Activated CD8-positive, alpha-beta T cell treated with anti-CD3 and anti-CD28 coated beads for 36 hours (primary cell): ENCODE measurements around the gene PRKN. TPM values are rescaled to one million over a fixed set of nuclear protein-coding genes. Genes with fewer than 3 reads are reported as not detected.
"Not testable (repeated sequence)": the region's sequence is repeated elsewhere in the genome, so short reads cannot be mapped to it uniquely, and the experiment has no call there.

ENCODE experiments used
- ATAC-seq: fragments of 200-7000 bp; cut with Tn5 transposase; one replicate; pipeline ENCODE4 v1.10.0; 2021; ENCODE audit warnings: mild to moderate bottlenecking, moderate library complexity
- CTCF ChIA-PET: fragments of 350-600 bp; sonication (Branson Sonifier 250); formaldehyde crosslinking; loops from one replicate; lab custom pipeline; 2021; ENCODE audit warnings: antibody characterized with exemption; lab: Charles Lee
- POLR2A ChIA-PET: fragments of 350-600 bp; sonication (Branson Sonifier 250); formaldehyde crosslinking; loops from one replicate; lab custom pipeline; 2021; ENCODE audit warnings: antibody characterized with exemption; lab: Charles Lee
- DNase-seq: peaks from one replicate; pipeline ENCODE4 v3.0.0-alpha.2; 2020
- H3K27ac Mint-ChIP-seq: one replicate; pipeline ENCODE4 v1.8.0; 2021; ENCODE audit warnings: mild to moderate bottlenecking, mixed read lengths
- H3K27me3 Mint-ChIP-seq: one replicate; pipeline ENCODE4 v1.8.0; 2021; ENCODE audit warnings: mixed read lengths
- H3K36me3 Mint-ChIP-seq: one replicate; pipeline ENCODE4 v1.8.0; 2021; ENCODE audit warnings: low read depth, mixed read lengths
- H3K4me1 Mint-ChIP-seq: one replicate; pipeline ENCODE4 v1.8.0; 2021; ENCODE audit warnings: low read depth, mixed read lengths
- H3K4me3 Mint-ChIP-seq: one replicate; pipeline ENCODE4 v1.8.0; 2021; ENCODE audit warnings: mild to moderate bottlenecking, moderate library complexity, mixed read lengths
- H3K9me3 Mint-ChIP-seq: one replicate; pipeline ENCODE4 v1.8.0; 2021; ENCODE audit warnings: mixed read lengths
- intact Hi-C: fragments of 100-400 bp; cut with micrococcal nuclease; formaldehyde crosslinking; loops from one replicate; pipeline ENCODE4 v1.10.0; 2022
- total RNA-seq, 2 experiments: library from RNA; stranded (reverse); gene quantifications; one replicate each; pipeline ENCODE4 v1.2.3, GENCODE V29; 2021
- TF ChIP-seq, protein P1 (sequence below): fragments of 200-600 bp; IDR thresholded peaks from one replicate; pipeline ENCODE4 v1.8.0; 2022; ENCODE audit warnings: antibody characterized with exemption, mild to moderate bottlenecking

Gene PRKN
- total RNA-seq, 2 experiments from 2014 or later = 1.2 to 1.4 TPM

DNA sequence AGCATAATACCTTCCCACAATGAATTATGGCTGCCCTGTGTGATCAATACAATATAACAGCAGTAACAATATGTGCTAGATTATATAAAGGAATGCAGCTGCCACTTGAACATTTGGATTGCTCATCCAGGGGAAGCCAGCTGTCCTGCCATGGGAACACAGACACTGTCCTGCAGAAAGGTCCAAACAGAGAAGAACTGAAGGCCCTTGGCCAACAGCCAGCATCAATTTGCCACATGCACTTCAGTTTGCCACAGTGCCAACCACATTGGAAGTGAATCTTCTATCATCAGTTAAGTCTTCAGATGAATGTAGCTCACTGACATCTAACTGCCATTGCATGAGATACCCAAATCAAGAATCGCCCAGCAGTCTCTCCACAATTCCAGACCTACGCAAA, 332.4 kb downstream of the PRKN start:
- Mint-ChIP-seq H3K4me1 (no peaks in the 10 kb centered on the region), H3K27ac (no peak overlapping the region), H3K27me3 (no peaks in the 10 kb centered on the region), H3K4me3 (no peak overlapping the region), H3K9me3 (no peaks in the 10 kb centered on the region), H3K36me3 (peaks cover 2% of the 10 kb centered on the region)
- POLR2A ChIA-PET = no interaction called here
- TF ChIP-seq, protein P1, sequence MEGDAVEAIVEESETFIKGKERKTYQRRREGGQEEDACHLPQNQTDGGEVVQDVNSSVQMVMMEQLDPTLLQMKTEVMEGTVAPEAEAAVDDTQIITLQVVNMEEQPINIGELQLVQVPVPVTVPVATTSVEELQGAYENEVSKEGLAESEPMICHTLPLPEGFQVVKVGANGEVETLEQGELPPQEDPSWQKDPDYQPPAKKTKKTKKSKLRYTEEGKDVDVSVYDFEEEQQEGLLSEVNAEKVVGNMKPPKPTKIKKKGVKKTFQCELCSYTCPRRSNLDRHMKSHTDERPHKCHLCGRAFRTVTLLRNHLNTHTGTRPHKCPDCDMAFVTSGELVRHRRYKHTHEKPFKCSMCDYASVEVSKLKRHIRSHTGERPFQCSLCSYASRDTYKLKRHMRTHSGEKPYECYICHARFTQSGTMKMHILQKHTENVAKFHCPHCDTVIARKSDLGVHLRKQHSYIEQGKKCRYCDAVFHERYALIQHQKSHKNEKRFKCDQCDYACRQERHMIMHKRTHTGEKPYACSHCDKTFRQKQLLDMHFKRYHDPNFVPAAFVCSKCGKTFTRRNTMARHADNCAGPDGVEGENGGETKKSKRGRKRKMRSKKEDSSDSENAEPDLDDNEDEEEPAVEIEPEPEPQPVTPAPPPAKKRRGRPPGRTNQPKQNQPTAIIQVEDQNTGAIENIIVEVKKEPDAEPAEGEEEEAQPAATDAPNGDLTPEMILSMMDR = no peak
- CTCF ChIA-PET = no interaction called here
- intact Hi-C loops = no loop called here
- ATAC-seq (no peak), DNase-seq (no peak)

DNA sequence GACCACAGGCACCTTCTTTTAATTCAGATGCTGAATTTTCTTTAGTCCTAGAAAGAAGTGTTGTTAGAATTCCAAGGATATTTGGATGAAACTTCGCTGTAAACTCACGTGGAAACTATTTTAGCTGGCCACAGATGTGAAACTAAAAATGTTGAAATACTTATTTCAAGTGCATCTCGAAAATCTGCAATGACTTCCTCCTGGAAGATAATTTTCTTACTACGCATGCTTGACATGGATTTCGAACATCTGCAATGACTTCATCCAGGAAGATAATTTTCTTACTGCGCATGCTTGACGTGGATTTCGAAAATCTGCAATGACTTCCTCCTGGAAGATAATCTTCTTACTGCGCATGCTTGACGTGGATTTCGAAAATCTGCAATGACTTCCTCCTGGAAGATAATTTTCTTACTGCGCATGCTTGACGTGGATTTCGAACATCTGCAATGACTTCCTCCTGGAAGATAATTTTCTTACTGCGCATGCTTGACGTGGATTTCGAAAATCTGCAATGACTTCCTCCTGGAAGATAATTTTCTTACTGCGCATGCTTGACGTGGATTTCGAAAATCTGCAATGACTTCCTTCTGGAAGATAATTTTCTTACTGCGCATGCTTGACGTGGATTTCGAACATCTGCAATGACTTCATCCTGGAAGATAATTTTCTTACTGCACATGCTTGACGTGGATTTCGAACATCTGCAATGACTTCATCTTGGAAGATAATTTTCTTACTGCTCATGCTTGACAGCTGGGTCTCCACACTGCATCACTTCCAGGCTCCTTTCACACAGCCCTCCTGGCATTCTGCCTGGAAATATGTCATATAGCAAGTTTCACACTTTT, 336.4 kb downstream of the PRKN start:
- DNase-seq, H3K4me1 Mint-ChIP-seq, POLR2A ChIA-PET, CTCF ChIA-PET, ATAC-seq, H3K36me3 Mint-ChIP-seq, H3K27ac Mint-ChIP-seq, H3K9me3 Mint-ChIP-seq, intact Hi-C loops, H3K27me3 Mint-ChIP-seq, H3K4me3 Mint-ChIP-seq: not testable (repeated sequence)

DNA sequence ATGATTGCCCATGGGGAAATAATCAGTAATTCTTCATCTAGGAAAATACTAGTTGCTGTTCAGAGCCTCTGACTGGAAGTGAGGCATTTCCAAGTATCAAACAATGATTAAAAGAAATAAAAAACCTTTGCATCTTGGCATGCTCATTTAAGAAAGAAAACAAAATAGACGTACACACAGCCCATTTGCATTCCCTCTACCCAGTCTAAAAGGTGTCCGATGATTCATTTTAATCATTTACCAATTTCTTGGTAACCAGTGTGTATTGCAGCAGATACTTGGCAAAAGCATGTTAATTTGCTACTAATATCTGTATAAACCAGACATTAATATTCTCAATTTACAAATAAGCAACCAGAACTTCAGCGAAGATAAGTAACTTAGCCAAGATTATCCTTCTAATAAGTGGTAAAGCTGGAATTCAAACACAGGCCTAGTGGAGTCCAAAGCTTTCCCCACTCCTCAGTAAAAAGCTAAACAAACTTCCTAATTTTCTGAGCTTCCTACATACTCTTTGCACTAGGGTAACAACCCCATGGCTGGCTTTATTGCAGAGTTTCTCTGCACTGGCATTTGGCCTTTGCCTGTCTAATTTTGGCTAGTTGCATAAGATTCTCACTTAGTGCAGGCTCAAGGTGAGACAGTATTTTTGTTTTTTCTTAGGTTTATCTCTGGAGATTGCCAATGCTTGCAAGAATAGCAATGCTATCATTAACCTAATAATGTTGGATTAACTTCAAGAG, 338.1 kb downstream of the PRKN start:
- ChIA-PET POLR2A (no interaction called here), CTCF (no interaction called here)
- ATAC-seq = no peak
- Mint-ChIP-seq H3K4me3 (no peak overlapping the region), H3K27ac (no peak overlapping the region), H3K27me3 (no peaks in the 10 kb centered on the region), H3K36me3 (no peaks in the 10 kb centered on the region), H3K4me1 (no peaks in the 10 kb centered on the region), H3K9me3 (no peaks in the 10 kb centered on the region)
- intact Hi-C loops = no loop called here
- DNase-seq = no peak
- TF ChIP-seq, protein P1 = no peak

DNA sequence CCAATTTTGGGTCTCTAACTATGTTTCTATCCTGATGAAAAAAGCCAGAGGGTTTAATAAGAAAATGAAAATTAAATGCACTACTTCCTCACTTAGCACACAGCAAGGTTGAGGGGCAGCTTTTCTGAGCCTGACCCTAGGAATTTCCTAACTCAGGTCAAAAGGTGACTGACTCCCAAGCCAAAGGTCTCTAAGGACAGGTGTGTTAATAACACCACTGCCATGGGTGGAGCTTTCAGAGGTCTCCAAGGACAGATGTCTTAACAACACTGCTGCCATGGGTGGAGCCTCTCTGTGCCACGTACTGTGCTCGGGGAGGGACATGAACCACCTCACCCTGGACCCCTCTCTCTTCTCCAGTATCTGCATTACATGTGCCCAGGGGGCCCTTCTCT, 339.2 kb downstream of the PRKN start:
- TF ChIP-seq, protein P1 = no peak
- ChIA-PET CTCF (no interaction called here), POLR2A (no interaction called here)
- Mint-ChIP-seq H3K4me3 (no peak overlapping the region), H3K27me3 (no peaks in the 10 kb centered on the region), H3K36me3 (no peaks in the 10 kb centered on the region), H3K27ac (no peak overlapping the region), H3K9me3 (no peaks in the 10 kb centered on the region), H3K4me1 (no peaks in the 10 kb centered on the region)
- DNase-seq = no peak
- no peak for ATAC-seq
- intact Hi-C loops = no loop called here

DNA sequence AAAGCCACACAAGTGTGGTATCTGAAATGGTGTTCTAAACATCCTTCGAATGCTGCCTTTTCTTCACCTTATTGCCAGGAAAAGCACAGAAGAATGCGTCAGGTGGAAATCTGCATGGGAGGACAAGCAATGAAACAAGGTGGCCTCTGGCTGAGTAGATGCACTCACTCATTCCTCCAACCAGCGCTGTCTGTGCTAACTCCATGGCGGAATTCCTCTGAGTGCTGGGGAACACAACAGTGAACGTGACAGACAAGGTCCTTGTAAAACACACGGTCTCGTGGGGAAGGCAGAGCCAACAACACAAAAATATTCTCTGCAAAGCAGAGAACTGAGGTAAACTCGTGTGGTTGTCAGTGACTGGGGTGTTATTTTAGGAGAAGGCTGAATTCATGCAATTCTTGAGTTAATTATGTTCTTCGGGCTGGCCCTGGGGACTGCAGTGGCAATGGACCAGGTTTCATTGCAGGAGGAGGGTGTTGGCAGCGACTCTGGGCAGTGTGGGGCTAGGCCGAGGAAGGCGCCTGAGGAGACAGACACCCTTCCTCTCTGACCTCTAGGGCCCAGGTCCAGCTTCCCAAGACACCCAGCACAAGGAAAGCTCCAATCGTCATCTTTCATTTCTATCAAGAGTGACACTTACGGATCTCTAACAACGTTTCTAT, 339.7 kb downstream of the PRKN start:
- DNase-seq (no peak), ATAC-seq (no peak)
- Mint-ChIP-seq H3K36me3 (no peaks in the 10 kb centered on the region), H3K27me3 (no peaks in the 10 kb centered on the region), H3K4me3 (no peak overlapping the region), H3K4me1 (no peaks in the 10 kb centered on the region), H3K27ac (no peak overlapping the region), H3K9me3 (no peaks in the 10 kb centered on the region)
- TF ChIP-seq, protein P1 = no peak
- intact Hi-C loops = no loop called here
- ChIA-PET POLR2A (no interaction called here), CTCF (no interaction called here)
